Stimulated activated CD8-positive, alpha-beta memory T cell treated with anti-CD3 and anti-CD28 coated beads, Interleukin-7, amount 100 ng/mL, for 48 hours (primary cell): ENCODE data around the gene SUMF2.
A peak's percentile ranks its signal among the peaks of the same experiment; 100 is the strongest.
"Not testable (repeated sequence)": the region's sequence is repeated elsewhere in the genome, so short reads cannot be mapped to it uniquely, and the experiment has no call there.

Experiments
- DNase-seq, 2 donors: peaks; one replicate each; pipeline ENCODE4 v3.0.0-alpha.2; 2020; ENCODE audit warnings: low read depth in 1 of 2; ENCODE audit errors: extremely low read depth in 1 of 2

SUMF2 gene

GRCh38 chr7:56053993-56054392, 10.1 kb upstream of the SUMF2 start:
- DNase-seq: no peak

- no peak for DNase-seq
Measured at GRCh38 chr7:56062382-56062781, 1.7 kb upstream of the SUMF2 start.

- DNase-seq: no peak
Measured at GRCh38 chr7:56063500-56063881, 595 bp upstream of the SUMF2 start.

- not testable (repeated sequence) for DNase-seq
Measured at GRCh38 chr7:56066376-56066775, 2.3 kb downstream of the SUMF2 start.

DNA sequence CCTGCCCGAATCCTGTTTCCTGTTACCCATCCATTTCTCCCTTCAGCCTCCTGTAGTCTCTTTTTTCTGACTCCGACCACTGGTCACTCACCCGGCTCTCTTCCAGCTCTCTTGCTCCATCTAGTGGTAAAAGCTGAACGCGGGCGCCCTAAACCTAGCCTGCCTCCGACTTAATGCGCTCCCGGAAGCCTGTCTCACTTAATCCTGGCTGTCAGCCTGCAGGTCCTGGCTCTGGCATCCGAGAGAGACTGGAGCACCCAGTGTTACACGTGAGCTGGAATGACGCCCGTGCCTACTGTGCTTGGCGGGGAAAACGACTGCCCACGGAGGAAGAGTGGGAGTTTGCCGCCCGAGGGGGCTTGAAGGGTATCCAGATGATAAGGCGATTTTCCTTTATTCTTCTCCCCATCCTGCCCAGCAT, 10.3 kb downstream of the SUMF2 start:
- peak; percentile 34 to 38 for DNase-seq

DNA sequence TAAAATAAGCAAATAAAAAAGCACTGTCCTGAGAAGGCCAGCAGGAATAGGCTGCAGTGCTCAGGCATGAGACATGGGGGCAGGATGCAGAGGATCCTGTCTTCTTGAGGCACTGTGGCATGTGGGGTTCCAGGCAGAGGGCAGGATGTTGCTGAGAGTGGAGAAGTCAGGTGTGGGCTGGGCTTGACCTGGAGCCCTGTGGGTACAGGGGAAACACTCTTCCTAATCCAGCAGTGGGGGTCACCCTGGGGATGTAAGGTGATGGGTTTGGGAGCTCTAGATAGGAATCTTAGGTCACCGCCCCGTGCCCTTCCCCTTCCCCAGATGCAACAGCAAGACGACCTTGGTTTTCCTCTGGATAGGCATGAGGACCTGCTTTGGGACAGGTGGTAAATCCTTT, 13.6 kb downstream of the SUMF2 start:
- no peak for DNase-seq

- no peak for DNase-seq
Measured at GRCh38 chr7:56078196-56078595, 14.1 kb downstream of the SUMF2 start.

DNA sequence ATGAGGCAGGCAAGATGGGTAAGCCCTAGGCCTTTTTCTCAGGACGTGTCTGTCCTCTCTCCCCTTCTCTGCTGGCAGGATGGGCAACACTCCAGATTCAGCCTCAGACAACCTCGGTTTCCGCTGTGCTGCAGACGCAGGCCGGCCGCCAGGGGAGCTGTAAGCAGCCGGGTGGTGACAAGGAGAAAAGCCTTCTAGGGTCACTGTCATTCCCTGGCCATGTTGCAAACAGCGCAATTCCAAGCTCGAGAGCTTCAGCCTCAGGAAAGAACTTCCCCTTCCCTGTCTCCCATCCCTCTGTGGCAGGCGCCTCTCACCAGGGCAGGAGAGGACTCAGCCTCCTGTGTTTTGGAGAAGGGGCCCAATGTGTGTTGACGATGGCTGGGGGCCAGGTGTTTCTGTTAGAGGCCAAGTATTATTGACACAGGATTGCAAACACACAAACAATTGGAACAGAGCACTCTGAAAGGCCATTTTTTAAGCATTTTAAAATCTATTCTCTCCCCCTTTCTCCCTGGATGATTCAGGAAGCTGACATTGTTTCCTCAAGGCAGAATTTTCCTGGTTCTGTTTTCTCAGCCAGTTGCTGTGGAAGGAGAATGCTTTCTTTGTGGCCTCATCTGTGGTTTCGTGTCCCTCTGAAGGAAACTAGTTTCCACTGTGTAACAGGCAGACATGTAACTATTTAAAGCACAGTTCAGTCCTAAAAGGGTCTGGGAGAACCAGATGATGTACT, 15.5 kb downstream of the SUMF2 start:
- no peak for DNase-seq

DNA sequence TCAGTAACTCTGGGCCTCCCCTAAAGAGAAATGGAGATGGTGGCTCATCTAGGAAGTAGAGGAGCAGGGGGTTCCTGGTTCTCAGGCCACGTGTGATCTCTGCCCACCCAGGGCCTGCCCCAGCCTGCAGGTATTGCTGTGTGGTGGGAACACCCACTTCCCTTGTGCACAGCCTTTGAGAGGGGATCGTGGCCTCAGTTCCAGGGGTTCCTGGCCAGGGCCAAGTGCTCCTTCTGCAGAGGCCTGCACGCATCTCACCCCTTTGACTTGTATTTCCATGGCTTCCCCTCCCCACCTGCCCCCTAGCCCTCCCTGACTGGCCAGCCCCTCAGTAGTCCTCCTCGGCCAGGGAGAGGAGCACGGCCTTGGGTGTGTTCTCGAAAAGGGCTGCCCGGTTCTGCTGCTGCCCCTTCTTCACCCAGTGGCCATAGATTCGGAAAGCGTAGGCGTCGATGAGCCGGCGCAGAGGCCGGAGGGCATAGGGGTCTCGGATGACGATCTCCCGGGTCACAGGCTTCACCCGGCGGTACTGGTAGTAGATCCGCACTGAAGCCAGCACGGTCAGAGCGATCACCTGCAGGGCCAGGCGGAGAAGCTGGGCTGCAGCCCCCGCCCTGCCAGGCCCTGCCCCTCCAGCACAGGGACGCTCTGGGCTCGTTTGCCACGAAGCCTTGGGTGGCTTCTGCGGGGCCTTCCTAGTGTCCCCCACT, 16.8 kb downstream of the SUMF2 start:
- not testable (repeated sequence) for DNase-seq

GRCh38 chr7:56081626-56082340, 17.7 kb downstream of the SUMF2 start:
- no peak for DNase-seq

DNA sequence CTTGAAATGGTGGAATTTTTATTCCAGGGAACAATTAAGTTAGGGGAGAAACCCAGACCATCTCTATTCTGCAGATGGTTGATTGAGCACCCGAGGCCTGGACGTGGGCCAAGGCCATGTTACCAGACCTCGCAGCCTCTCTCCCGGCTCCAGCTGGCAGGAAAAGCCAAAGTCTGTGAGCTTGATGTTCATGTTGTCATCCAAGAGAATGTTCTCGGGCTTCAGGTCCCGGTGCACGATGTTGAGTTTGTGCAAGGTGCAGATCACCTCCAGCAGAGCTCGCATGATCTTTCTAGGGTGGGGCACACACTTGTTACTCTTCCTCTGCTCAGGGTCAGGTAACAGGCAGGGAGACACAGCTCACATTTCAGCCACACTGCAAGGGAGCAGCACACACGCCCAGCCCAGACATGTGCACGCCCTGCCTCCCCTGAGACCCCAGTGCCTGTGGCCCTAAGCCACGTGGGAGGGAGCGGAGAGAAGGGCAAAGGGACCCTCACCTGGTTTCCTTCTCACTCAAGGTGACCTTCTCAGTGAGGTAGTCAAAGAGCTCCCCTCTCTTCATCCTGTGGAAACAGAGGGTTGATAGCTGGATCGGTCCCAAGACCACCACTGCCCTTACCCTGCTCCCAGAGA, 19.2 kb downstream of the SUMF2 start:
- no peak for DNase-seq

GRCh38 chr7:56086761-56087160, 22.7 kb downstream of the SUMF2 start:
- no peak for DNase-seq

- DNase-seq: no peak
Measured at GRCh38 chr7:56087445-56087844, 23.4 kb downstream of the SUMF2 start.

DNA sequence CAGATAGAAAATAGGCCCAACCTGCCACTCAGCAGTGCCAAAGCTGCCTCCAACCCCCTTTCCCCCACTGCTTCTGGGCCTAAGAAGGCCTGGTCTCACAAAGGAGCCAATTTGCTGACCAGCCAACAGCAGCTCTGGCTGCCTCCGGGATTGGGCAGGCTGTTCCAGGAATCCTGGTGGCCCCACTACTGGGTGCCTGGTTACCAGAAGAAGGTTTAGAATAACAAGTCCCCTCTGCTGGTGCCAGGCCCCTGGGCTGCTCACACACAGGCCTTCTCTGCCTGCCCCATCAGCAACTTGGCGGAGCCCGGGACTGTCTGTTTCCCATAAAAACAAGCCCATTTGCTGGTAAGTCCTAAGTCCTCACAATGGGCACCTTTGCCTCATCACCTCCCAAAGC, 27.5 kb downstream of the SUMF2 start:
- no peak for DNase-seq

DNA sequence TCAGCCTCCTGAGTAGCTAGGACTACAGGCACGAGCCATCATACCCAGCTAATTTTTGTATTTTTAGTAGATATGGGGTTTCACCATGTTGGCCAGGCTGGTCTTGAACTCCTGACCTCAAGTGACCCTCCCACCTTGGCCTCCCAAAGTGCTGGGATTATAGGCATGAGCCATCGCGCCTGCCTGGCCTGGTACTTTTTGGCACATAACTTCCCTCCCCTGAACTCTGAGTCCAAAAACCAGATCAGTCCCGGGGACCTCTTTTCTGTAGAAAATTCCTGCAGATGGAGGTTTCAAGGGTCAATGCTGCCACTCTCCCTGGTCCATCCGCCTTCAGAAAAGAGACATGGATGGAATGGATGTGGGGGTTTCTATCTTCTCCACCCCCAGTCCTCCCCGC, 28.3 kb downstream of the SUMF2 start:
- DNase-seq: not testable (repeated sequence)

DNA sequence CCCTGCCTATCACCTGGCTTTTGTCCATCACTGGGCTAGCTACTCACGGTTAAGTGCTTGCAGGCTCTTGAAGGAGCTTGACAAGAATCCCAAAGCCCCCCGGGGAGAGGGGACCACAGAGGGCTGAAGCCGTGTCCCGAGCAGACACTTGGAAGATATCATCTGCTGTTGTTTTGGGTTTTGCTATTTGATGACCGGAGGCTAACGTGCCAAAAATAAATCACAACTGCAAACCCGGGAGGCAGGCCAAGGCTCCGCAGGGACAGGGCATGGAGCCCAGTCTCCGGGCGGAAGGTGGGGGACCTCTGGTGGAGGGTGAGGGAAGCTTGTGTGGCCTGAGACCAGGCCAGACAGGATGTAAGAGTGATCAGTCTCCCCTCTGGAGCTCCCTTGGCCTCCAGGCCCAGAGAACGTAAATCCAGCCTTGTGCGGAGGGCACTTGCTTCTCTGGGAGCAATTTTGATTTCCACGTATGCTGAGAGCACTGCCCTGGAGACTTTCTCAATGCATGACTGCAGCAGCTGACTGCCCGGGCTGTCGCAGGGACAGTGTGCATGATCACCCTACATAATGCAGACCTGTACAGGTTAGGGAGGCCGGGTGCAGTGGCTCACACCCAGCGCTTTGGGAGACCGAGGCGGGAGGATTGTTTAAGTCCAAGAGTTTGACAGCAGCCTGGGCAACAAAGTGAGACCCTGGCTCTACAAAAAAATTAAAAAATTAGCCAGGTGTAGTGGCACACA, 28.9 kb downstream of the SUMF2 start, which contains the start of gene PHKG1:
PHKG1 (minus strand) TSS at position 164 of the 743 bp plus-strand sequence. CDS start 4,011 bp downstream, outside the sequence.
- DNase-seq: no peak

DNA sequence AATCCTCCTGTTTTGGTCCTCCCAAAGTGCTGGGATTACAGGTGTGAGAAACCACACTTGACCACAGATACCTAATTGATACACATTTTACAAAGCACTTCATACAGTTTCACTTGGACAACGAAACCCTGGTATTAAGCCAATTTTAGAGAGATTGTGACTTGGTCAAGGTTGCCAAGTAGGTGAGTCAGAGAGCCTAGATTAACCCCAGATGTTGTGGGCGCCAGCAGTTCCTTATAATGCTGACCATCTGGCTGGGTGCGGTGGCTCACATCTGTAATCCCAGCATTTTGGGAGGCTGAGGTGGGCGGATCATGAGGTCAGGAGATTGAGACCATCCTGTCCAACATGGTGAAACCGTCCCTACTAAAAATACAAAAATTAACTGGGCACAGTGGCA, 33.6 kb downstream of the SUMF2 start:
- no peak for DNase-seq

GRCh38 chr7:56098187-56099008, 34.3 kb downstream of the SUMF2 start:
- not testable (repeated sequence) for DNase-seq

GRCh38 chr7:56099653-56100052, 35.6 kb downstream of the SUMF2 start:
- DNase-seq: no peak

DNA sequence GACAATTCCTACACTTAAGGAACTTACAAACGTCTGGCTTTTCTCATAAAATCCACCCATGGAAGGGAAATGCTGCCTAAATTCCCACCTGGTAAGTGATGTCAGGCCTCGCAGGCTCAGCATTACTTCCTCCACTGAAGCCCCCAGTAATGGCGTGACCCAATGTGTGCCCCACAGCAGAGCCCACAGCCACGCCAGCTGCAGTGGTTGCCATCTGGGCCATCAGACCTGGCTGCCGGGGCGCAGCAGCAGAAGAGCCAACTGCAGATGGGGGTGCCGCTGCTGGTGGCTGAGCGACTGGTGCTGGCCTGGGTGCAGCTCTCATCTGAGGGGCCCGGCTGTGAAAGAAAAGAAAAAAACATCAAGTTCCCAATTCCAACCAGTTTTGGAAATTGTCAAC, 40.1 kb downstream of the SUMF2 start:
- not testable (repeated sequence) for DNase-seq
